HG03196 (cell line): ENCODE results near the gene ZCCHC12.
A peak's percentile ranks its signal among the peaks of the same experiment; 100 is the strongest.
"Not testable (repeated sequence)": the region's sequence is repeated elsewhere in the genome, so short reads cannot be mapped to it uniquely, and the experiment has no call there.

Experiments used
- ATAC-seq: cut with Tn5 transposase; IDR thresholded peaks from one replicate; pipeline ENCODE4 v1.9.1; 2021; ENCODE audit not compliant: unreplicated experiment

The ZCCHC12 gene

DNA sequence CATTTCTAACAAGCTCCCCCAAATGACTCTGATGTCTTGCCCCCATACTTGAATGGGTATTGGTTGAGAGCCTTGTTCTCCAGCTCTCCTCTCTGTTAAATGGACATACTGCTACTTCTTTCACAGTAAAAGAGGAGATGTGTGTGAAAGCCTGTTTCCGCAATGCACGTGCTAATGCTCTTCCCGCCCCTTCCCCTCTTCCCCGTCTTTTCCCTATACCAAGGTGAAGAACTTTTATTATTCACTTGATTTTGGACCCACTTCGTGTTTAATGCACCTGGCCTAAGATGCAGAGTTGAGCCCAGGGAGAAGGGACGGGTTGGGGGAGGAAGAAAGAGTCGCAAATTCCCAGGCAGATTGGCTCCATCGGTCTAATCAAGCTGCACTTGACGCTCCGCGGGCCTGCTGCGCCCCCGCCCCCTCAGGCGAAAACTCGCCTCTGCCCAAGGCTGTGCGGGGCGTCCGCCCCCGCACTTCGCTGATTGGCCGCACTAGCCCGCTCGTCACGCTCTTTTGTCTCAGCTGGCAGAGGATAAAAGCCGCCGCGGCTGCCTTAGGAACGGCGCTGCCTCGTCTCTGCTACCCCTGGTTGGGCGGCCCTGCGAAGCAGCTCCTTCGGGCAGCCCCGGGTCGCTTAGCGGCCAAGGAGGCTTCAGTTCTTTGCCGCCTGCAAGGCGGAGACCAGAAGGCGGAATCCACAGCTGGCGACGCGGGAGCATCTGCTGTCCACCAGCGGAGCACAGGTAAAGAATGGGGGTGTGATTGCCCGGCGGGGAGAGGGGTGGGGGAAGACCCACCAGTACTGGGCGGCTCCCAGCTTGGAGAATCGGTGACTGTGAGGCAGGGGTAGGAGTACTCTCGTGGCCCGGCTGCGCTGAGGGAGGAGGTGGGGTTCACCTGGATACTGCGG is at the start of gene ZCCHC12:
Gene ZCCHC12, plus strand, starts transcription at position 562 of the 910 bp plus-strand sequence. CDS start 1,421 bp downstream, outside the sequence.
- ATAC-seq: no peak

DNA sequence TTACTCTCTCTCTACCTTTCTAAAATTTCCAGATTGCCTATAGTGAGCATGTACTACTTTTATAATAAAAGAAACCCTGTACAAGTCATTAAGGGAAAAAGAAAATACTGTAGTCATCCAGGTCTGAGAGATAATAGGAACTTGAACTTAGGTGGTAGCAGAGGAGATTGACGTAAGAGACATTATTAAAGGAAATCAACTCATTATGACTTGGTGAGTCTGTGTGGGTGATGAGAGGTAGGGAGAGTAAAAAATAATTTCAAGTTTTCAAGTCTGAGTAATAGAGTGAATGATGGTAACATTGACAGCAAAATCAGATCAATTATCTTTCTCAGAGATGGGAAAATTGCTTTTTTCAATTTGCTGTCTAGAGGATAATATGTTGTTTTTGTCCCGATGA is 44.0 kb upstream of the ZCCHC12 start:
- ATAC-seq: no peak

DNA sequence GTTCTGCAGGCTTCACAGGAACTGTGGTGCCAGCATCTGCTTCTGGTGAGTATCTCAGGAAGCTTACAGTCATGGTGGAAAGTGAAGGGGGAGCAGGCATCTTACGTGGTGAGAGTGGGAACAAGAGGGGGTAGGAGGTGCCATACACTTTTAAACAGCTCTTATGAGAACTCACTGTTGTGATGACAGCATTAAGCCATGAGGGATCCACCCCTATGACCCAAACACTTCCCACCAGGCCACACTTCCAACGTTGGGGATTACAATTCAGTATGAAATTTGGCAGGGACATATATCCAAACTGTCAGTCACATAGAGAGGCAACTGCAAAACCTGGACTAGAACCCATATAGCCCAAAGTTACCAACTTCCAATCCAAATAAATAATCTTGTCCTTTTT is 43.1 kb upstream of the ZCCHC12 start:
- ATAC-seq: no peak

DNA sequence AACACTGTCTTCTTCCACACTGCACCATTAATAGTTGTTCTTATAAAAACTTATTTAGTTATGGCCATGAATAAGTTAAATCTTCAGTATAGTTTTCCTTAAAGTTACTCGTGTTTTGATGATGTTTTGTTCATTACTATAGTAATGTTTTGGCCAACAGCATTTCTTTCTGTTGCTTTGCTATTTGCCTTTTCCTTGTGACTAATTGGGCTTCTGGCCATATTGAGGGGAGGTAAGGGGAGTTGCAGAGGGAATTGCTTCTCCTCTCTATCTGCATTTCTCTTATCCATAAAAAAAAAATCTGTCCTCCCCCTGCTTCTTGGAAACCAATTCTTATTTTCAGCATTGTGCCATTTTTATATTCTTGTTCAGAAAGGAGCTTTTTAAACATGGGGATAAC is 42.7 kb upstream of the ZCCHC12 start:
- no peak for ATAC-seq

DNA sequence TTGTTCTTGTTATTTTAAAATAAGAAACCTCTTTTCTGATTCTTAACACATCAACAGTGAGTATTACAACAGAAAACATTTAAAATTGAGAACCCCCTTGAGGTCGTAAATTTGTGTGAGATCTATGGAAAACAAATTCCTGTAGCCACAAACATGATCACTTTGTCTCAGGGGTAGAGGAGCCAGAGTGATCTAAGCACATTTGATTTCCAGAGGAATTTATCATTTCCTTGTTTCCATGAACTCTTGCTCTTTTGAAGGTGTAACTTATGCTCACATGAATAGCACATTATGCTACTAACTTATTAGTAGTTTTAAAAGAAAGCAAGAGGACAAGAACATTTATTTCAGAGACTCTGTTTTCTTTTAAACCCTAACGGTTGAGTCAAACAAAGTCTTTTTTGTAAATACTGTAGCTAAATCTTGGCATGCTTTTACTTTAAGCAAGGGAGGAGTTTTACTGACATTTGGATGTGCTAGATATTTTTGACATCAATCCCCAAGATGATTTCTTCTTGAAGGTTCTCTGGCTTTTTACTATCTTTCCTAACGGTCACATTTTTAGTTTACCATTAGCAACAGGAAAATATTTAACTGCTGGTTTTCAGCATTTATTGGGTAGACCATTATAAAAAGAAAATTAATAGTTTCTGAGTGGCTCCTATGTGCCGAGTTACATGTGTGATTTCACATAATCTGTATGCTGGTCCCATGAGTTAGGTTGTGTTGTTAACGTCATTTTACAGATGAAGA is 27.9 kb upstream of the ZCCHC12 start:
- ATAC-seq: no peak

DNA sequence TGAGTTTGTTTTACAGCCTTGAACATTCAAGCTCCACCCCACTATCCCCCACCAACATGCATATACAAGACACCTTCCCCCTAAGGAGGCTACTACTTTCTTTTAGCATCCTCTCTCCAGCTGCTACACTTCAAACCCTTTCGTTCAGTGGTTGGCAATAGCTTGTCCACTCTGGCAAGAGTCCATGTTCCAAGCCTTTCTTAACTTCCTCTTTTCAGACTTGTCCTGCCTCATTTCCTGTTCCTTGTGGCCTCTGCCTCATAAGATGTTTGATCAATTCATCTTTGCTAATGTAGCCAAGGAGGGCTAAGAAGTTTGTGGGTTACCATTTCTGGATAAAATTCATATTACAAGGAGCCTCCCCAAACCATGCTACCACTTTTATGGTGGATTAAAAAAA is 20.8 kb upstream of the ZCCHC12 start:
- ATAC-seq: no peak

DNA sequence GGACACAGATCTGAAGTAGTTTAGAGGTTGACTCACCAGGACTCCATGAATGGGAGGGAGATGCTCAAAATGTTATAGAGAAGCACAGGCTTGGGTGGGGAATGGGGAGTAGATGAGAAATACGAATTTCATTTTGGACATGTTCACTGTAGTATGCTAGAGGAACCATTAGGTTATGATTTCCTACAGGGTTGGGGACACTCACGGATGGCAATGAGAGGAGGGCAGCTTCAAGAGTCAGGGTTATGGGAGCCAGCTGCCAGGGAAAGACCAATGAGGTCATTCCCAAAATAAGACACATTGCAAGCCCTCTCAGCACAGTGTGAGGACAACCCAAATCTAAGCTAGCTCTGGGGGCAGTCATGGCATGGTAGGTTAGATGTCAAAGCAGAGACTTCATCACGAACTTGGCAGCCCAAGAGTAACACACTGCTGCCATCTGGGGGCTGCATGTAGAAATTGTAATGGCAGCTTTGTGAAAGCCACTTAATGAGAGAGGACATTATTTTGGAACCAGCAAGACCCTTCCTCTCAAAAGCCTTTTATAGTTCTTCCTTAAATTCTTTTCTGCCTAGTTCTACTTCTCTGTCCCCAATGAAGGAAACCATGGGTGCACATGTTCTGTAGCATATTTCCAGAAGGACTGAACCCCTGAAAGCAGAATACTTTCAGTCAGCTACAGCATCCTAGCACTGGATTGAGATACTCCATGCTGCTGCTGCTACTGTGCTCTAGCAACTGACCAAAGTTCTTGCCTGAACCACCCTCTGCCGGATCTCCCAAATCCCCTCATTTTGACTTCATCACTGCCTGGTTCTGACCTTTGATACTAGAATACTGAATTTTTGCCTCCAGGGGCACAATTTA is 16.2 kb upstream of the ZCCHC12 start:
- no peak for ATAC-seq

DNA sequence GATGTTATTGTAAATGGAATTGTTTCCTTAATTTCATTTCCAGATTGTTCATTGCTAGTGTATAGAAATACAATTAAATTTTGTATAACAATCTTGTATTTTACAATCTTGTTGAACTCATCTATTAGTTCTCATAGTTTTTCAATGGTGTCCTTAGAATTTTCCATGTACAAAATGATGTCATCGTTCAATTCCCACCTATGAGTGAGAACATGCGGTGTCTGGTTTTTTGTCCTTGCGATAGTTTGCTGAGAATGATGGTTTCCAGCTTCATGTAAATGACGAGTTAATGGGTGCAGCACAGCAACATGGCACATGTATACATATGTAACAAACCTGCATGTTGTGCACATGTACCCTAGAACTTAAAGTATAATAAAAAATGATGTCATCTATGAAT is 6.4 kb upstream of the ZCCHC12 start:
- not testable (repeated sequence) for ATAC-seq

DNA sequence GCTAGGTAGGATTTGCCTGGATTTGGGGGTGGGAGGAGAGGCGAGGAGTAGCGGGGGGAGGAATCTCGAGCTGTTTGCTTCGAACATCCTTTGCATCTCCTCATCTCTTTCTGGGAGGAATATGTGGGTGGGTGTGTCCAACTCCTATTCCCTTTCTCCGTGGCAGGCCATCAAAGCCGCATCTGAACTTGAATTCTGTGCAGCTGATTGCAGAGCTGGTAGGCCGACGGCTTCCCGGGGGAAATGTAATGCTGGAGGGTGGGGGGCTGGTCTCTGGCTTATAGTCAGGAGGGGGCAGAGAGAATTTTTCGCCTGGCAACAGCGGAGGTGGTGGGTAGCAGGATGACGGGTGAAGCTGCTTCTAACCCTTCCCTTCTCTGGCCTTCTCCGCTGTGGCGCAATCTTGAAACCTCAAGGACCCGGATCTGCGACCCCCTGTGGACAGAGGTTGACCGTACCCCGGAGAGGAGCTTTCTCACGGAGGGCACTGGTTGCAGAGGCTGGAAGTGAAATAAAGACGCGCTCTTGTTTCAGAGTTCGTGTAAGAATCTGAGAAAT is 628 bp downstream of the ZCCHC12 start:
- no peak for ATAC-seq

DNA sequence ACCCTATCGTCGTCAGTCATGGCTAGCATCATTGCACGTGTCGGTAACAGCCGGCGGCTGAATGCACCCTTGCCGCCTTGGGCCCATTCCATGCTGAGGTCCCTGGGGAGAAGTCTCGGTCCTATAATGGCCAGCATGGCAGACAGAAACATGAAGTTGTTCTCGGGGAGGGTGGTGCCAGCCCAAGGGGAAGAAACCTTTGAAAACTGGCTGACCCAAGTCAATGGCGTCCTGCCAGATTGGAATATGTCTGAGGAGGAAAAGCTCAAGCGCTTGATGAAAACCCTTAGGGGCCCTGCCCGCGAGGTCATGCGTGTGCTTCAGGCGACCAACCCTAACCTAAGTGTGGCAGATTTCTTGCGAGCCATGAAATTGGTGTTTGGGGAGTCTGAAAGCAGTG is 1.6 kb downstream of the ZCCHC12 start:
- ATAC-seq: no peak

DNA sequence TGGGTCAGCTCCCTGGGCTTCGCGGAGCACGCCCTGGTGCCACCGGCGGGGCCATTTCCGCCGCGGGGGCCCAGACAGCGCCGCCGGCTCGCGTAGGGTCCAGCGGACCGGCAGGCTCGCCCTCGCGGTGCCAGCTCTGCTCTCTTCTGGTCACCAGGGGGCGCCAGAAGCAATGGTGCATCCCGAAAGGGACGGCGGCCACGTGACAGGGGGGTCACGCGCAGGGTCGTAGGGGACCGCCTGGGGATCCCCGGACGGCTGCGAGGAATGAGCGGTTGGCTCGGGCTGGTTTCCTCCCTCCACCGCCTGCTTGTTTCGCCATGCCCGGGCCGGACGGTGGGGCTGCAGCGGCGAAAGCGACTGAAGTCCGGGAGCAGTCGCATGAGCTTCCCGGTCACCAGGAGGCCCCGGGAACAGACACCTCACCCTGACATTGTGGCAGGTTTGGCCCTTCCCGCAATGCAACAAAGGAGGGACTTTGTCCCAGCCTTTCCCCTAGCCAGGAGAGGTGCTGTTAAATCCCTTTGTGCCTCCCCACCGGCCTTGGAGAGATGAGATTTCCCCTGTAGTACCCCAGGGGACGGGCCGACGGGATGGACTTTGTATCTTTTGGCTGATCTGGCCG is 15.8 kb downstream of the ZCCHC12 start:
- ATAC-seq: peak; percentile 68

DNA sequence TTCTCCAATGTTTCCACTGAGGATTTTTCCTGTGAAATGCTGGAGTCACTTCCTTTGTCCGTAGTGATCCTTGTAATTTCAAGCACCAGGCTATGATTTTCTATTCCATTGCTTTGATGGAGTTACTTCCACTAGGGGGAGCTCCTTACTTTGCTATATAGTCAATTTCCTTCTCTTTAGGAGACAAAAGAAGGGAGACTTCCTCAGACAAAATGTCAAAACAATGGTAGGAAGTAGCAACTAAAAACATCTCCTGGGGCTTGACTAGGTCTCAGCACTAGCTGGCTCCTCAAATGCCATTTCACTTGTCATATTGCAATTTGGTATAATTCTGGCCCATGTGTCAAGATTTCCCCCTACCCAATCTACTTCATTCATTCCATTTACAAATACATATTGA is 24.1 kb downstream of the ZCCHC12 start:
- ATAC-seq: no peak

DNA sequence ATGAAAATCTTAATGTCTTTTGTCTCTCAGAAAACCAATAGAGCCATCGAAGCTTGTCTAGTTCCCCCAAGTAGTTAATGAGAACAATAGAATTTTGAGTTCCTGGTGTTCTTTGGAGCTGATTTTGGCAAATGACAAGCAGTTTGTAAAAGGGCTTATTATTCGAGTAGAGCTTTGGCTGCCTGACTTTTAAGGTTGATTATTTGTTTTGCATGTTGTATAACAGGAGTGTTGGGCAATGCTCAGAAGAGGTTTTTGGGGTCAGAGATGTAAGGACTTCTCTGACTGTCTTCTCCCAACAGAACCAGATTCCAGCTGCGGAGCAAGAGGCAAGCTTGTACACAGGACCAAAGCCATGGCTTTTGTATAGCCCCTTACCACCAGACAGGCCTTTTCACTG is 30.0 kb downstream of the ZCCHC12 start:
- no peak for ATAC-seq

DNA sequence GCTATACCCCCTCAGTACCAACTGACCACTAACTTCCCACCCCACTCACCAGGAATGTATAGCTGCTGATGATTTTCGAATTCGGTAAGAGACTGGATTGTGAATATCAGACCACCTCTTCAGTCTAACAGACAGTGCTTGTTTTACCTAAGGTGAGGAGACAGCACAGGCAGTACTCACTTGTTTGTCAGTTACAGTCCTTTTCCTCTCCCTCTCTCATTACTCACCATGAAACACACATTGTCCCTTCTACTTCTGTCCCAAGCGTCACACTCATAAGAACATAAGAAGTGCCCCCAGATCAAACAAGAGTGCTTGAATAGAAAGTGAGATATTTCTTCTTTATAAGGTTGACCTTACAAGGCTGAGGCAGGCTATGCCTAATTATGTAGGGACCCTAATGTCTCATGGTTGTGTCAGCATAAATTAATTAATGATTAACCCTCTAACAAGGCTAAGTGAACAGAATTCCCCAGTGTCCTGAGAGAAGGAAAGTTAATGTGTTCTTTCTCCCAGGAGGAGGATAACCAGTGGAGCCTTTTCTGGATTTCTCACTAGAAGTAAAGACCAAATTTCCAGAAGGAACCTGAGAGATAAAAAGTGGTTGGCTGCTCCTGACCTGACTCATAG is 32.2 kb downstream of the ZCCHC12 start:
- ATAC-seq: no peak

DNA sequence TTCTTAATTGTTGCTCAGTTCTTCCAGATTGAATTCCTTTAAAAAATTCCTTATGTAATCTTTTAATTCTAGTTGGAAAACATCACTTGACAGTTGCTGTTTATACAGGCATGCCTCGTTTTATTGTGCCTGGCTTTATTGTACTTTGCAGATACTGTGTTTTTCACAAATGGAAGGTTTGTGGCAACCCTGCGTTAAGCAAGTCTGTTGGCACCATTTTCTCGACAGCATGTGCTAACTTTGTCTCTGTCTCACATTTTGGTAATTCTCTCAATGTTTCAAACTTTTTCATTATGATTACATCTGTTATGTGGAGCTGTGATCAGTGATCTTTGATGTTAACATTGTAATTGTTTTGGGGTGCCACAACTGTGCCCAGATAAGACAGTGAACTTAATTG is 33.4 kb downstream of the ZCCHC12 start:
- no peak for ATAC-seq

DNA sequence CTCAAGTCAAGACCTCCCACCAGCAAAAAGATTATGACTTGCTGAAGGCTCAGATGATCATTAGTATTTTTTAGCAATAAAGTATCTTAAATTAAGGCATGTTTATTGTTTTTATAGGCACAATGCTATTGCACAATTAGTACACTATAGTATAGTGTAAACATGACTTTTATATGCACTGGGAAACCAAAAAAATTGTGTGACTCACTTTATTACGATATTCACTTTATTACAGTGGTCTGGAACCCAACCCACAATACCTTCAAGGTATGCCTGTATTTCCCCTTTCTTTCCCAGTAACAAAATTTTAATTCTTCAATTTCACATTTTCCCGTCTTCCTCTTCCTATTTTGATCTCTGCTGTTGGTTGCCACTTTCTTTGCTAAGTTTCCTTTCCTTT is 37.7 kb downstream of the ZCCHC12 start:
- ATAC-seq: no peak

DNA sequence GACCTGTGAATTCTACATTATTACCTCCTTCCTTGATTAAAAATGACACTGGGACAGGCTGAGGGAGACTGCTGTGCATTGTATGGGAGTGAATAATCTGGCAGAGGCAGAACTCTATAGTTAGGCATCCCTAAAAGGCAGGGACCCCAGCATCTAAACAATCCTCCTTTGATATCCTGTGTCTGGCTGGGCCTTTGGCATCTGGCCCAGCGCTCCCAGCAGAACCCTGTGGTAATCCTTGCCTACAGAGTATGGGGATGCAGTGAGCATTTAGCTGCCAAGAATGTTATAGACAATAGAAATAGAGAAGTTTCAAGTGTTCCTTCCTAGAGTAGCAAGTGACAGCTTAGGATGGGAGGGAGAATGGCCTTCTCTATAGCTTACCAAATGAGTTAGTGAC is 38.5 kb downstream of the ZCCHC12 start:
- ATAC-seq: no peak

DNA sequence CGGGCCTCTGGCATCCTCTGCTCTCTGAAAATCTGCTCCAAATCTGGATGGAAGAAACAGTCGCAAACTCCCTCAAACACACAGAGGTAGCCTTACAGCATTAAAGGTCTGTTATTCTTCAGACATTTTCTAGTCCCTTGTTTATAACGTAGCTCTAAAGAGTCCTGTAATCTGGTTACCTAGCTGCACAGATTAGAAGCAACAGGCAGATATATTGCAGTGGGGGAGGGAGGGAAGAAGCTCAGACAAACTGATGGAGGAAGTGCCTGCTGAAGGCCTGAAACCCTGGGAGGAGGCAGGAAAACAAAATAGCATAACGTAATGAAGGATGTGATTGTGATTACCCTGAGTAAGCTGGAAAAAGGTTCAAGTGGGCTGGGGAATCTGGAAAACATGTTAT is 39.4 kb downstream of the ZCCHC12 start:
- no peak for ATAC-seq

DNA sequence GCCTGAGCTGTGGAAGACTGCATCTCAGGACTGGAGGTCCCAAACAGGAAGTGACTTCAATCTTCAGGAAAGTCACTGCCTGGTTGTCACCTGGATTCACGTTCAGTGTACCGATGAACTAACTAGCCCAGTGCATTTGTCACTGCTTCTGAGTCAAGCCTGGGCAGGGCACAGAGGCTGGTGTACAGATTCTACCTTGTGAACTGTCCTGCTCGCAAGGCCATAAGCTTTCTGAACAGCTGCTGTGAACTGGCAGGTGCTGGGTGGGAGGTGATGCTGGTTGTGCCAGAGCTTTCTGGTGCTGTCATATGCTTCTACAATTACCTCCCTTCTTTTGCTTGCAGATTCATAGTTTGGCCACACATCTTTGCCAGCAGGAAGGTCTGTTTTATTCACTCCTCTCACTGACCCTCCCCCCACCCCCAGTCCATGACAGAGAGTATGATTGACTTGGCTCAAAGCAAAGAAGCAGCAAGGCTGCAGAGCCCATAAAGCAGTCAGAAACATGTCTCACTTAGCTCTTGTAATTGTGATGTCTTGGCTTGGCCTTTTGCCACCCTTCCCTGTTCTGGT is 40.5 kb downstream of the ZCCHC12 start:
- no peak for ATAC-seq

DNA sequence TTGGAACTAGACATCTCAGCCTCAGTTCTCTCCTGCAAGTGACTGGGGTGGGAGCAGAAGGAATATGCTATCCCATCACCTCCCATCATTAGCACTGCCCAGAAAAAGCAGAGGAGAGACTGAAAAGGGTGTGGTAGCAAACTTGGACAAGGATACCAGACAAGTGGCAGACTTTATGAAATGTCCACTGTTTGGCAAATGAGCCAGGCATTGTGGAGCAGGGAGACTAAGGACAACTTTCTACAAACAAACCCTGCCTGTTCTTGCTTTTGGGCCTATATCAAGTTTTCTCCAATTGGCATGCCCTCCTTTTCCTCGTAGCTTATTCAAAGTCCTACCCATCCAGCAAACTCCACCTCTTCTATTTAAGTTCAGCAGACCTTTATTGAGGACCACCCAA is 41.6 kb downstream of the ZCCHC12 start:
- ATAC-seq: no peak
